HG03159 (cell line): ENCODE measurements around the gene THAP4.
"Not testable (repeated sequence)": the region's sequence is repeated elsewhere in the genome, so short reads cannot be mapped to it uniquely, and the experiment has no call there.

ENCODE experiments used
- ATAC-seq: cut with Tn5 transposase; IDR thresholded peaks from one replicate; pipeline ENCODE4 v1.9.1; 2021; ENCODE audit warnings: mild to moderate bottlenecking, moderate library complexity; ENCODE audit not compliant: unreplicated experiment

THAP4 gene

GRCh38 chr2:241567266-241567665 is 69.7 kb downstream of the THAP4 start:
- ATAC-seq = not testable (repeated sequence)

DNA sequence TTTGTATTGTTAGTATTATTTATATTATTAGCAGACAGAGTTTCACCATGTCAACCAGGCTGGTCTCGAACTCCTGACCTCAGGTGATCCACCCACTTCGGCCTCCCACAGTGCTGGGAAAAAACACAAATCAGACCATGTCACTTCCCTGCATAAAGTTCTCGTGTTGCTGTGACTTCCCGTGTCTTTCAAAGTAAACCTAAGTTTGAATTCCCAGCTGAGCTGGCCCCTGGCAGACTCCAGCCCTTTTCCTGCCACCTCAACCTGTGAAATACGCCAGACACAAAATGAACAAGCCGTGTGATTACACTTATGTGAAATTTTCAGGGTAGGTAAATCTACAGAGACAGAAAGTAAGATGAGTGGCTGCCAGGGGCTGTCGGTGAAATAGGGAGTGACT is 70.5 kb downstream of the THAP4 start:
- no peak for ATAC-seq

- ATAC-seq = not testable (repeated sequence)
These were observed 70.9 kb downstream of the THAP4 start for GRCh38 chr2:241566021-241566420.

DNA sequence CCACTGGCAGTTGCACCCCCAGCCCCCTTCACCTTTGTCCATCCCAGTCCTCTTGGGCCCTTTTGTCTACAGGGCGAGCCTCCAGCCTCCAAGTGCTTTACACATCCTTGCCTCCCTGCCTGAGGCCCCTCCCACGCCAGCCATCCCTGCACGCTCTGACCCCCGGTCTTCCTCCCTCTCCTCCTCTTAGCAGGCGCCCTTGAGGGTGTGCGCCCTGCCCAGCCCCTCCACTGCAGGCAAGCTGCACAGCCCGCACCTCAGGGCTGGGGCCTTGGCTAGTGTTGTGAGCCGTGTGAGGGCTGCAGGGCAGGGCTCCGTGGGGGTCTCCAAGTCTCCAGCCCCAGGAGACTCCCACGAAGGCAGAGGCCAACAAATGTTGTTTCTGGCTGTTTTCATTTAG is 71.5 kb downstream of the THAP4 start:
- ATAC-seq = no peak

GRCh38 chr2:241564596-241565410 is 72.2 kb downstream of the THAP4 start:
- ATAC-seq = no peak

- ATAC-seq = no peak
These were observed 72.9 kb downstream of the THAP4 start for GRCh38 chr2:241563981-241564595.

DNA sequence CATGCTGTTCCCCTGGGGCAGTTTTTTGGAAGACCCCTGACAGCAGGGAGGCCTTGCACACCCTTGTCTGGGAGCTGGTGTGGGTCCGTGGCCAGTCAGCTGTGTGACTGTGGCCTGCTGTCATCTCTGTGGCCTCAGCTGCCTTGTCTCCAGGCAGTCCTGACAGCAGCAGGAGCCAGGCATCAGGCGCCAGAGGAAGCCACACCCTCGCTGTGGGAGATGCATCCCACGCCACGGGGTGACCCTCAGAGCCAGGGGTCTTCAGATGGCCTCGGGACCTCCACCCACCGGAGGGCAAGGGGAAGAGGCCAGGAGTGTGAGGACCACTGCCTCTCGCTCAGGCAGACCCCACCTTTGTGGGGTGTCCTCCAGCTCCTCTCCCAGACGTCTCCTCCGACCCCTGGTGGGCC is 73.4 kb downstream of the THAP4 start:
- ATAC-seq = no peak

DNA sequence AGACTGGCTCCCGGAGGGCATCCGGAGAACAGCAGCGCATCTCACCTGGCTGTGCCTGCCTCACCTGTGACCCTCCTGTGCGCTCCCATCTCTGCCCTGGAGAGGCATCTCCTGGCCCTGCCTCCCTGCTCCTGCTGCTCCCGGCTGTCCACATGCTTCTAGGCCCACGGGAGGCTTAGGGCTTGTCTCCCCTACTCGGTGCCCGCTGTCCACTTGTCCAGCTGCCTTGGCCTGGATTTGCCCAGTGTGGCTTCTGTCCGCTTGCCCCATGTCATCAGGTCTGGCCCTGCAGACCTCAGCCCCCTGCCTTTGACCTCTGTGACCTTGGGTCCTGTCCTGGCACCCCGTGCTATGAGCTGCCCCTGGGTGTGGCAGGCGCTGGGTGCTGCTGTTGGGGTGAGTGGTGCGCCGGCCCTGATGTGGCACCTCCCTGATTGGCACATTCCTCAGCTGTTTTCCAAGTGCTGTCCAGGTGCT is 73.9 kb downstream of the THAP4 start:
- ATAC-seq = no peak

GRCh38 chr2:241562269-241562891 is 74.6 kb downstream of the THAP4 start:
- ATAC-seq = no peak

DNA sequence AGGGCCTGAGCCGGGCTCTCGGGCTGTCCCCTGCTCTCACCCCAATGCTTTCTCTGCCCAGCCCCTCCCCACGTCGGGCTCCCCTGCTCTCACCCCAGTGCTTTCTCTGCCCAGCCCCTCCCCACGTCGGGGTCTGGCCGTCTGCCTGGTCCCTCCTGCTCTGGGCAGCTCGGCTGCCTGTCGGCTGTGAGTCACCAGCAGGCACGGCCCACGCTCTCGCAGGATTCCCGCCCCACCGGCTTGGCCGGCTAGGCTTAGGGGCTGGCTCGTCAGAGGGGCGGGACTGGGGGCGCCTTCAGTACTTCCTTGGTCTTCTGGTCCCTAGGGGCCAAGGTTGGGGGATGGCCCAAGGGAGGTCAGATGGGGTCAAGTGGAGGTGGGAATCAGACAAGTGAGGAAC is 75.1 kb downstream of the THAP4 start:
- no peak for ATAC-seq

- ATAC-seq = no peak
These were observed 76.0 kb downstream of the THAP4 start for GRCh38 chr2:241560883-241561474.

- ATAC-seq = no peak
These were observed 76.6 kb downstream of the THAP4 start for GRCh38 chr2:241560162-241560882.

DNA sequence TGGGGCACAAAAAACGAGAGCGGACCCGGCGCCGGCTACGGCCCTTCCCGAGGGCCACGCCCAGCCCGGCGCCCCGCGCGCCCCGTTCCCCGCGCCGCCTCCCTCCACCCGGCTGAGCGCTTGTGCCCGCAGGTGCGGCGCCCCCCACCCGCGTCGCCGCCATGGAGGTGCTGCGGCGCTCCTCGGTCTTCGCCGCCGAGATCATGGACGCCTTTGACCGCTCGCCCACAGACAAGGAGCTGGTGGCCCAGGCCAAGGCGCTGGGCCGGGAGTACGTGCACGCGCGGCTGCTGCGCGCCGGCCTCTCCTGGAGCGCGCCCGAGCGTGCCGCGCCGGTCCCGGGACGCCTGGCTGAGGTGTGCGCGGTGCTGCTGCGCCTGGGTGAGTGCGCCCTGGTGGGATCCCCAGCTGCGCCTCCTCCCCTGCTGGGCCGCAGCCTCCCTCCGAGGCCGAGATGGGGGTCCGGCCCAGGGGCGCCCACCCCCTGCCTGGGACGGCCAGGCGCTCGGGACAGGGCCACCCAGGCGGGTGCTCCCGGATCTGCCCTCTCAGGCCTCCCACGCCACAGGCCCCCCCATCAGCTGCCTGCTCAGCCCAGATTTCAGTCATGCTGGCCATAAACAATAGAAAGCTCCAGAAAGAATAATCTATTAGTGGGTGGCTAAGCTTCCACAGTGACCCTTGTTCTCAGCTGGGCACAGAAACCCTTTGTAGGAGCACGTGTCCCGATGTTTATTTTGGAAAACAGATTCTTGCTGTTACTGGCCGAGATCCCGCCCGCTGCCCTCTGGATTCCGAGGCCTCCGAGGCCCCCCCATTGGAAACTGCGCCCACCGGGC is 77.4 kb downstream of the THAP4 start:
- no peak for ATAC-seq

GRCh38 chr2:241558532-241559322 is 78.2 kb downstream of the THAP4 start, which contains the start of gene BOK:
BOK (plus strand) TSS chr2:241558745; CDS start chr2:241559484, 739 bp downstream.
- no peak for ATAC-seq

DNA sequence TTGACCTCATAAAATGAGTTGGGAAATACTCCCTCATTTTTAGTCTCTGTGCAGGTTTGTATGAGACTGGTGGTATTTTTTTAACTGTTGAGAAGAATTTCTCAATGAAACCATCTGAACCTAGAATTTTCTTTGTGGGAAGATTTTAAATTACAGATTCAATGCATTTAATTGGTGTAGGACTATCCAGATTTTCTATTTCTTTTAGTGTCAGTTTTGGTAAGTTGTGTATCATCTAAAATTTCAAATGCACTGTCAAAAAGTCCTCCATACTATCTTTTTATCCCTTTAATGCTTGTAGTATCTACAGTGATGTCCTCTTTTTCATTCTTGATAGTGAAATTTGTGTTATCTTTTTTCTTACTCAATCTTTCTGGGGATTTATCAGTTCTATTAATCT is 80.2 kb downstream of the THAP4 start:
- no peak for ATAC-seq

GRCh38 chr2:241555711-241556110 is 81.2 kb downstream of the THAP4 start:
- ATAC-seq = no peak

GRCh38 chr2:241554610-241555322 is 82.2 kb downstream of the THAP4 start:
- no peak for ATAC-seq

DNA sequence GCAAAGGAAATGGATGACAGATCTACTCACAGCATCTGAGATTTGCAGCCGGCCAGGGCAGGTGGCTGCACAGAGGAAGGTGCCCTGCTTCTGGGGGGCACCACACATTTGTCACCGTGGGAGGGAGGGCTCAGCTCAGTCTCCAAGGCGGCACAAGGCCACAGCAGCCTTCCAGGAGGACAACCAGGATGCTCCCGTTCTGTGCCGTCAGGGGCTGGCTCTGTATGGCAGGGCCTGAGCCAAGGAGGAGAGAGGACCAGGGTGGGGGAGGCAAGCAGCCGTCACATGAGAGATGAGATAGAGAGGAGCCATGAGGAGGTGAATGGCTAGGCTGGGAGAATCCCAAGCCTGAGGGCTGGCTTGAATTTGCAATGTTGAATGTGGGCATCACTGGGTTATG is 83.0 kb downstream of the THAP4 start:
- ATAC-seq = no peak

- ATAC-seq = no peak
These were observed 83.5 kb downstream of the THAP4 start for GRCh38 chr2:241553512-241553830.
